ENCODE data around the gene FAM110C.
"Not testable (repeated sequence)": the region's sequence is repeated elsewhere in the genome, so short reads cannot be mapped to it uniquely, and the experiment has no call there.

Gene FAM110C

DNA sequence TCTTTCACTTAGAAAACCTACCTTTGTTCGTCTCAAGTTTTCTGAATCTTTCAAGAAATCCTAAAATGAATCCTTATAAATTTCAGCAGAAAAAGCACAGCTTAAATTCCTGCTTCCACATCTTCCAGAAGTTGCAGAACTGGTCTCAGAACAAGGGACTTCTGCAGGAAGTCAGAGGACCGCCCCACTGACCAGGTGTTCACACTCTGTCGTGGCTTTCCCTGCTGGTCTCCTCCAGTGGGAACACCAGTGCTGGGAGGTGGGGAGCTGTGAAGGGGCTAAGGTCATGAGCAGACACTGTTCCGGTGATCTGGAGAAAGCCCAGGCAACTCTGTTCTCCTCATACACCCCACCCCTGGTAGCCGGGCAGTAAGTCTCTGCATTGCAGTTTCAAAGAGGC is 3.5 kb downstream of the FAM110C start:
- DNase-seq, result no peak

- no peak for DNase-seq
Measured at GRCh38 chr2:40465-40864, 5.8 kb downstream of the FAM110C start.

DNA sequence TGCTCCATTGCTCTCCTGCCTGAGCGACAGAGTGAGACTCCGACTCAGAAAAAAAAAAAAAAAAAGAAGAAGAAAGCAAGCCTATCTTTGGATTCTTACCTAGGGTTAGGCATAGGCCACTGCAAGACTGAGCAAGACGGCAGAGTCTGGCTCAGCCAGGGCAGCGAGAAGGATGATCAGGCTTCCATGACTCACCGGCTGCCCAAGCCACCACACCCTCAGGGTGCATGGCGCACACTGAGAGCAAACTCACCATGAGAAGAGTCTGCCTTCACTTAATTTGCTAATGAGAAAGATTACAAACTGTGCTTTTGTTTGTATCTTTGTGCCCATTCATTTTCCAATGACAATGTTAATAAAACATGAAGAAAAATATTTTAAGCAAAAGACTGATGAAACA is 8.2 kb downstream of the FAM110C start:
- no peak for DNase-seq

DNA sequence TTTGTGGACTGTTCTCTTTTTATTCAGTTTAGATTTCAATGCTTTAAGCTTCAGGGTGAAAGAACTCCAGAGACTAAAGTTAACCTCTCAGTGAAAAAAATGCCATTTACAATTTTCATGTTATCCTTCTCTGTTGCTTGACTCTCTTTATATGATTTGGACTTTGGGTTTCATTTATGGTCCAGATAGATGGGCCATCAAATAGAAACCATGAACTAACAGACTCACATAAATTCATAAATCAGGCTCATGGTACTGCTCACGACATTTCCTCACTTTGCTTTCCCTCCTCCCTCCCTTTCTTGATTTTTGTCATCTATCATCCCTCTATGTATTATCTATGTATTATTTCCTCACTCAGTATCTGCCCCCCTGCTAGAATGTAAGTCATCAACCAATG is 10.0 kb downstream of the FAM110C start:
- no peak for DNase-seq

DNA sequence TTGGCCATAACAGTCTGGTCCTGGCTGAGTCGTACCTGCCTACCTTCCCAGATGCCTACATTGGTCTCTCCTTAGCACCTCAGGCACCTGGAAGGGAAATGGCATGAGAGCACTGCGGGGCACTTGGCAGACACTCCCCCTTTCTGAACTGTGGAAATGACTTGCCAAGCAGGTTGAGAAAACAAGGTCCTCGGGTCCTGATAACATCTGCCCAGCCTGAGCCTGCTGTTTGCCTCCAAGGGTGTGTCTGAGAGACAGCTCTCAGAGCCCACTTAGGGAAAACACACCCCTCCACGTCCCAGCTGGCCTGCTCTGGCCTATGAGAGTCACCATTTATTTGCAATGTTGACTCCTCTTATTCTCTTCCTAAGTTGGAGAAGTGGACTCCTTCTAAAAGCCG is 10.5 kb downstream of the FAM110C start:
- DNase-seq, result no peak

GRCh38 chr2:33620-34019 is 12.7 kb downstream of the FAM110C start:
- no peak for DNase-seq

- no peak for DNase-seq
Measured at GRCh38 chr2:32068-32467, 14.2 kb downstream of the FAM110C start.

- no peak for DNase-seq
Measured at GRCh38 chr2:29253-29652, 17.1 kb downstream of the FAM110C start.

GRCh38 chr2:28406-28975 is 17.8 kb downstream of the FAM110C start:
- DNase-seq, result no peak

DNA sequence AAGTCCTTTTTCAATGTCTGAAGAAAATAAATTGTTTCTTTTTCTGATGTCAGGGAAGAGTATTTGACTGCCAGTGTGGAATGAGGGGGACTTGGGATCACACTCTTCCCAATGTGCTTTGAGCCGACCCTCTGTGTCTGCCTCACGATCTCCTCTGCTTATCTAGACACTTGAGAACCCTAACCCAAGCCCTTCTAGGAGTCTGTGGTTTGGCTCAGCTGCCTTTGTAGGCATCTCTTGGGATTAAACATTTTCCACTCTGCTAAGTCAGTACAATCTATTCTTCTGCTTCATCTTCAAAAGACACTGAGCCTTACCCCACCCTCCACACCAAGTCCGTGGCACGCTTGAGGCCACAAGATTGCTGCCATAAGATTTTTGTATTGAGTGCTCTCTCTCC is 19.4 kb downstream of the FAM110C start:
- no peak for DNase-seq

GRCh38 chr2:25543-25942 is 20.8 kb downstream of the FAM110C start:
- DNase-seq, result no peak

GRCh38 chr2:24591-24990 is 21.7 kb downstream of the FAM110C start:
- DNase-seq, result not testable (repeated sequence)

GRCh38 chr2:24107-24506 is 22.2 kb downstream of the FAM110C start:
- no peak for DNase-seq

DNA sequence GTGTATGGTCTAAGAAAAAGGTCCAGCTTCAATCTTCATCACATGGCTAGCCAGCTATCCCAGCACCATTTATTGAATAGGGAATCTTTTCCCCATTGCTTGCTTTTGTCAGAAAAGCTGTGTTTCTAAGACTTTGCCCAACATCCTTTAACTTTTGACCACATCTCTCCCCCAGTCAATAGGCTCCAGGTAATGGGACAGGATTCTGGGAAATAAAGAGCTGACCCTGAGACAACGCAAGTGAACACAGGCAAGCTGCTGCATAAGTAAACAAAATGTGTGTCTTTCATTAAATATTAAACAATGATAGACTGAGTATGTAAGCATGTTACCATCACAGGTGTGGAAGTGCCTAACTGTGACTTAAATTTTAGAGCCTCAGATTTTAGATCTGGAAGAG is 23.0 kb downstream of the FAM110C start:
- DNase-seq, result no peak

DNA sequence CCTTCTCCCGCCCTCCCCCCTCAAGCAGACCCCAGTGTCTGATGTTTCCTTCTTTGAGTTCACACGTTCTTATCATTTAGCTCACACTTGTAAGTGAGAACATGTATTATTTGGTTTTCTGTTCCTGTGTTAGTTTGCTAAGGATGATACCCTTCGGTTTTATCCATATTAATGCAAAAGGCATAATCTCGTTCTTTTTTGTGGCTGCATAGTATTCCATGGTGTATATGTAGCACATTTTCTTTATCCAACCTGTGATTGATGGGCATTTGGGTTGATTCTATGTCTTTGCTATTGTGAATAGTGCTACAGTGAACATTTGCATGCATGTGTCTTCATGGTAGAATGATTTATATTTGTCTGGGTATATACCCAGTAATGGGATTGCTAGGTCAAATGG is 24.1 kb downstream of the FAM110C start:
- DNase-seq, result not testable (repeated sequence)

GRCh38 chr2:20259-20658 is 26.0 kb downstream of the FAM110C start:
- not testable (repeated sequence) for DNase-seq

GRCh38 chr2:19505-19904 is 26.8 kb downstream of the FAM110C start:
- no peak for DNase-seq

DNA sequence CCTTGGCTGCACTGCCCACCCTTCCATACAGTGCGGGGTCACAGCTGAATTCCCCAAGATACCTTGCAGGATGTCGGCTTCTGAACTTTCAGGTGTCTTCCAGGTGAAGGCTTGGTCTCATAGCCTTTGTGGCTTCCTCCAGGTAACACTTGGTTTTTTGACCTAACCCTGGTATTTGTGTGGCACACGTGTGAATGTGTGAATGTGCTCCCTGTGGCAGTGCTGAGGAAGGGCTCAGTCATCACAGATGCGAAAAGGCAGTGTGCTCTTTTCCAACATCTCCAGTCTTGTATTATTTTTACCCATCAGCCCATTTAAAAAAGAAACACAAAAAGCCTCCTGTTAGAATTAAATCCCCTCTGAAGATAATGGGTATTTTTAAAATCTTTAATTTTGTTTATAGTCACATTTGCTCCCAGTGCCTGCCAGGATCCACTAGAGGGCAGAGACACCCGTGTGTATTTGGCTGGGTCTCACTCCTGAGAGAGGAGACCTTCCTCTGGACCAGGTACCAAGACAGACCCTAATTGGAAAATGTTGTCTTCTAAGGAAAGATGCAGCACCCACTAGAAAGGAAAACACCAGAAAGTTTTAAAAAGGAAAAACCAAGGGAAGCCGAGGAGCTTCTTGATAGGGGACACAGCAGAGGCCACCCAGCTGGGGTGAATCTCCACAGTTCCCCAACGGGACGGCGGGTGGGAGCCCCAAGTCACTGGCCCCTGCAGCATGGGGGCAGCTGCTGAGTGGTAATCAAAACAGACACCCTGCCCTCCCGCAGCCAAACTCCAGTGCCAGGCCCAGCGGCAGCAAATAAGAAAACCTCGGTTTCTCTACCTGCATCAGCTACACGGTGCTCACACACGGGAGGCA is 27.7 kb downstream of the FAM110C start:
- DNase-seq, result no peak

DNA sequence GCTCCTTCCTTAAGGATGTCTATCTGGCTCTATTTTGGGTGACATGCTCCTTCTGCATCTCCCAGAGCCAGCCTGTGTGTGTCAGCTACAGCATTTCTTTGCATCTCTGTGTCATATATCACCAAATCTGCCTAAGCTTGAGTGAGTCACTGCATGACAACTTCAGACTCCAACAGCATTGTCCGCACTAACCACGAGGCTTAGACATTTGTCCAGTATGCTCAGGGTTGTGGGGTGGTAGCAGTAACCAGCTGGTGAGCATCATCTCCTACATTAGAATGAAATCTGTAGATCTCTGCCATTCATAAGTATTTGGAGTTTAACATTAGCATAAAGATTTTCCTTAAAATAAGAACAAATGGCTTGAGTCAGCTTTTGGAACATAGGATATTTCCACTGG is 30.4 kb downstream of the FAM110C start:
- not testable (repeated sequence) for DNase-seq

- no peak for DNase-seq
Measured at GRCh38 chr2:11248-11941, 34.9 kb downstream of the FAM110C start.

- no peak for DNase-seq
Measured at GRCh38 chr2:10222-10875, 36.0 kb downstream of the FAM110C start.

Data from KG1 (cell line).